CD4-positive, alpha-beta T cell treated with Interleukin-1 beta for 1 hour (primary cell): ENCODE results near the gene CTLA4.
"Not testable (repeated sequence)": the region's sequence is repeated elsewhere in the genome, so short reads cannot be mapped to it uniquely, and the experiment has no call there.

ENCODE experiments used
- DNase-seq, 2 donors: peaks; one replicate each; pipeline ENCODE4 v3.0.0-alpha.2; 2020 to 2022

The CTLA4 gene

DNA sequence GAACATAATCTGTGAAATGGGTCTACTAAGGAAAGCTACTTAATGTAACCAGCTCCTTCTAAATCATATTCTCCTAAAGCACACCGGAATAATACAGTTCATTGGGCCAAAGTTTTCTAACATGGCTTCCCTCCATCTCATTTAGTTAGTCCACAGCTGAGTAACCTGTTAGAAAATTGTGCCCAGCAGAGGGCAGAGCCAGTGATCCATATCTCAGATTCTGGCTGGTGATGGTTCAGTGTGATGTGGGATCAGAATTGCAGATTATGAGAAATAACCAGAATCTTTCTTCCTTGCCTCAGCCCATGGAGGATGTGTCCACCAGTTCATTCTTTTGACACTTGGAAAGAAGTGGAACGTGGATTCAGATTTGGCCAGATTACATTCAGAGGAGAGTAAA, 9.4 kb upstream of the CTLA4 start:
- DNase-seq: peak; percentile 18 to 45

- DNase-seq: no peak
Measured at GRCh38 chr2:203859030-203859789, 8.4 kb upstream of the CTLA4 start.

DNA sequence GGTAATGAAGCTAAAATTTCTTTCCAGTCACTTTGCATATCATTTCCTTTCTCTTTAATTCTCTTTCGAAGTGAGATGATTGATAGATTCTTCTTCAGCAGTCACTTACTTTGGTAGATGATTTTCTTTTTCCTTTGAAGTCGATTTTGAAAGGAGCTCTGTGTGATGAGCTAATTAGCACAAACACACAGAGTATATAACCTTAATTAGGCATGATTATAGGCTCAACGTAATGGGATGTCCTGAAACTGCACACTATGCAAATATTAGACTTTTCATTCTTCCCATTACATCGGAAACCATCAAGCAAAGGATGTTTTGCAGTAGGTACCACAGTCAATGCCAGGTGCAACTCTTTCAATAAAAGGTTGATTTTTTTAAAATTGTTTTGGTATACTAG, 6.4 kb upstream of the CTLA4 start:
- no peak for DNase-seq

DNA sequence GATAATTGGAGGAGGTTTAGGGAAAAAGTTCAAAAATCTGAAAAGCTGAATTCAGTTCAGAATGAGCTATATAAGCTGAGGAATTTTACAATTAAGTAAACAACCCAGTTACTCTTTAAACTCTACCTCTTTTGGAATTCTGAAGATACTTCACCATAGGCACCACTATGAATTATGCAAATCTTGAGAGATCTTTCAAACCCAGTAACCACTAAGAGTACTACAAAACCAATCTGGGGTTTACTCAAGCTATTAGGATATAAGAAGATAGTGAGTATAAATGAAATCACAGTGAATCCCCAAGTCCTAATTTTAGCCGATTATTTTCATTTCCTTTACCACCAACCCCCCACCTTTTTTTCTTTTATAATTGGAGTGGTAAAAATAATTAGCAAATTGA, 6.0 kb upstream of the CTLA4 start:
- DNase-seq: no peak

DNA sequence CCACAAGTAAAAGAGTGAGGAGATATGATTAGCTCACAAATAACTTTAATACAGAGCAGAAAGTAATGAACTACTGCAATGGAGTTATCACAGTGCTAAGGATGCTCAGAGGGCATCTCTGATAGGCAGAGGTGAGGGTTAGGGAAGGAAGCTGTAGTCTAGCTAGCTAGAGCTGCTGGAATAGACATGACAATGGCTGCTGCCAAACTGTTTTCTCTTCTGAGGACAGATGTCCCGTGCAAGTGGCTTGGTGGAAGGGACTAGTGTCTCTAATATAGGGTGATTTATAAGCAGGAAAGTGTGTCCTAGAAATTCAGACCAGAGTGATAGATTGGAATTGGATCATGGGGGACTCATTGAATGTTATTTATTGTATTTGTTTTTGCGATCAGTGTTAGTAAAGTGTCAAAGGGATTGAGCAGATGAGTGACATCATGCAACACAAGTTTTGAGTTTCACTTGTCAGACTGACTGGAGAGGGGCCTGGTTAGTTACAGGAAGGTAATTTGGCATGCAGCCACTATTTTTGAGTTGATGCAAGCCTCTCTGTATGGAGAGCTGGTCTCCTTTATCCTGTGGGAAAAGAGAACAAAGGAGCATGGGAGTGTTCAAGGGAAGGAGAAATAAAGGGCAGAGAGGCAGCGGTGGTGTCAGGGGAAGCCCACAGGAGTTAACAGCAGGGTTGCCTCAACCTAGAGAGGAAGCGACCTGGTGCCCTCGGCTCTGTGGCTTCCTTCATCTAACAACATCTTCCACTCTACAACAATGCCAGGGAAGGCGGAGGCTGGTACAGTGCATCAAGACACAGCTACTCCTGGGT, 1.9 kb downstream of the CTLA4 start:
- DNase-seq: peak; percentile 54 to 64

- DNase-seq: no peak
Measured at GRCh38 chr2:203870481-203870880, 2.9 kb downstream of the CTLA4 start.

DNA sequence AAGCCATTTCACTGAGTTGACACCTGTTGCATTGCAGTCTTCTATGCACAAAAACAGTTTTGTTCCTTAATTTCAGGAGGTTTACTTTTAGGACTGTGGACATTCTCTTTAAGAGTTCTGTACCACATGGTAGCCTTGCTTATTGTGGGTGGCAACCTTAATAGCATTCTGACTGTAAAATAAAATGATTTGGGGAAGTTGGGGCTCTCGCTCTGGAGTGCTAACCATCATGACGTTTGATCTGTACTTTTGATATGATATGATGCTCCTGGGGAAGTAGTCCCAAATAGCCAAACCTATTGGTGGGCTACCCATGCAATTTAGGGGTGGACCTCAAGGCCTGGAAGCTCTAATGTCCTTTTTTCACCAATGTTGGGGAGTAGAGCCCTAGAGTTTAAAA, 3.4 kb downstream of the CTLA4 start:
- no peak for DNase-seq

DNA sequence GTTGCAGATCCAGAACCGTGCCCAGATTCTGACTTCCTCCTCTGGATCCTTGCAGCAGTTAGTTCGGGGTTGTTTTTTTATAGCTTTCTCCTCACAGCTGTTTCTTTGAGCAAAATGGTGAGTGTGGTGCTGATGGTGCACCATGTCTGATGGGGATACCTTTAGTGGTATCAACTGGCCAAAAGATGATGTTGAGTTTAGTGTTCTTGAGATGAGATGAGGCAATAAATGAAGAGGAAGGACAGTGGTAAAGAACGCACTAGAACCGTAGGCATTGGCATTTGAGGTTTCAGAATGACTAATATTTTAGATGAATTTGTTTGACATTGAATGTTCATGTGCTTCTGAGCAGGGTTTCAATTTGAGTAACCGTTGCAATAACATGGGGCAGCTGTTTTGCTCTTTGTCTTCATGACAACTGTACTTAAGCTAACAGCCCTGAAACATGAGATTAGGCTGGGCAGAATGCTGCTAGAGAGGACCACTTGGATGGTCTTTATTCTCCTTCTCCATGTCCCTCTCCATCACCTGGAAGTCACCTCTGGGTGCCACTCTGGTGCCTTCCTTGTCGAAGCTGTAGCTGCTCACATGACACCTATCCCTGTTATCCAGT, 3.9 kb downstream of the CTLA4 start:
- DNase-seq: no peak

GRCh38 chr2:203873461-203873860, 5.9 kb downstream of the CTLA4 start:
- DNase-seq: no peak

DNA sequence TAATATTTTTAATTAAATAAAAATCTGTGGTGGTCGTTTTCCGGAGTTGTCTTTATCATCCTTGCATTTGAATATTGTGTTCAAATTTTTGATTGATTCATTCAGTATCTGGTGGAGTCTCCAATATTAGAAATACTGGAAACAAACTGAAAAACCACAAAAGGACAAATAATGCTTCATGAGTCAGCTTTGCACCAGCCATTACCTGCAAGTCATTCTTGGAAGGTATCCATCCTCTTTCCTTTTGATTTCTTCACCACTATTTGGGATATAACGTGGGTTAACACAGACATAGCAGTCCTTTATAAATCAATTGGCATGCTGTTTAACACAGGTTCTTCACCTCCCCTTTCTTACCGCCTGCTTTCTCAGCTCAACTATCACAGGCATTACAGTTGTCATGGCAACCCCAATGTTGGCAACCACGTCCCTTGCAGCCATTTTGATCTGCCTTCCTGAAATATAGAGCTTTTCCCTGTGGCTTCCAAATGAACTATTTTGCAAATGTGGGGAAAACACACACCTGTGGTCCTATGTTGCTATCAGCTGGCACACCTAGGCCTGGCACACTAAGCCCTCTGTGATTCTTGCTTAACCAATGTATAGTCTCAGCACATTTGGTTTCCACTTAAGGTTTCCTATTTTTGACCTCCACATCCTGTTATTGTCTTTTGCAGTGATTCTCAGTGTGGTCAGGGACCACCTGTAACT, 6.5 kb downstream of the CTLA4 start:
- DNase-seq: no peak

- DNase-seq: no peak
Measured at GRCh38 chr2:203875471-203875870, 7.9 kb downstream of the CTLA4 start.

GRCh38 chr2:203876328-203876727, 8.8 kb downstream of the CTLA4 start:
- no peak for DNase-seq

DNA sequence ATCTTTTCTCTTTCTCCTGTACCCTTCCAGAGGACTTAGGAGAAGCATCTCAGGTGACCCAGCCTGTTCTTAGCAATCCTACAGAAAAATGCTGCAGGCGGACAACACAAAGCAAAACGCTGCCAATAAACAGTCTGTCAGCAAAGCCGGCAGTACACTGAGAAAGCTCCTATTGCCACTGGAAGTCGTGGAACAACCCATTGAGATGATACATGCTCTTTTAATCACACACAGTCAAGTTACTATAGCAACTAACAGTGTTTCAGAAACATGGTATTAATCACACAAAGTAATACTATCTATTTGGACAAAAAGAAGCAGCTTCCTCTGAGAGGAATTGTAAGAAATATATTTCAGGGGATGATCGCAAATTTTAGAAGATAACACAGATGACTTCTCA, 10.5 kb downstream of the CTLA4 start:
- no peak for DNase-seq

- DNase-seq: no peak
Measured at GRCh38 chr2:203880557-203881125, 13.1 kb downstream of the CTLA4 start.

DNA sequence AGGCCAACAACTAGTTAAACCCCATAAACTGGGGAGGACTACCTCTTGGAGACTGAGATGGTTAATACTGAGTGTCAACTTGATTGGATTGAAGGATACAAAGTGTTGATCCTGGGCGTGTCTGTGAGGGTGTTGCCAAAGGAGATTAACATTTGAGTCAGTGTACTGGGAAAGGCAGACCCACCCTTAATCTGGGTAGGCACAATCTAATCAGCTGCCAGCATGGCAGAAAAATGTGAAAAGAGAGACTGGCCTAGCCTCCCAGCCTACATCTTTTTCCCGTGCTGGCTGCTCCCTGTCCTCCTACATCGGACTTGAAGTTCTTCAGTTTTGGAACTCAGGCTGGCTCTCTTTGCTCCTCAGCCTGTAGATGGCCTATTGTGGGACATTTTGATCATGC, 13.6 kb downstream of the CTLA4 start:
- DNase-seq: not testable (repeated sequence)

GRCh38 chr2:203882551-203882950, 15.0 kb downstream of the CTLA4 start:
- no peak for DNase-seq

DNA sequence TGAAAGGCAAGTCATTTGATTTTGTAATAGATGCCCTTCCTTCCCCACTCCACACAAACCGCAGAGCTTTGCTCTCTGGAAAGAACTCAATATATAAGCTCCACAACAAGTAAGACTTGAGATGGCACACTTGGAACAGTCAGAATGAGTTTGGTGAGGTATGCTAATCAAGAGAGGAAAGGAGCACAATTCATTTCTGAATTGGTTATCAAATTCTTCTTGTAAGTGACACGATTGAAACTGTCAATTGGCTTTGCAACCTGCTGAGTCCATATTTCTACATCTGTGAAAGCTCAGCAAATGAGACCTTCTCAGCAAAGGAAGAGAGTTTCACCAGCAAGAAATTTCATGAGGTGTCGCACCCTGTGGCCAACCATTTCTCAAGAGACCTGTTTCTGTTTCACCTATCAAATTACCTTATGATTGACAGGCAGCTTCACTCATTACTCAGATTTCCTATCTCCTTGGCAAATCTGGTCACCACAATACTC, 19.1 kb downstream of the CTLA4 start:
- DNase-seq: no peak

GRCh38 chr2:203887677-203888076, 20.1 kb downstream of the CTLA4 start:
- DNase-seq: no peak

GRCh38 chr2:203889542-203889941, 22.0 kb downstream of the CTLA4 start:
- DNase-seq: no peak

- no peak for DNase-seq
Measured at GRCh38 chr2:203889944-203890343, 22.4 kb downstream of the CTLA4 start.

DNA sequence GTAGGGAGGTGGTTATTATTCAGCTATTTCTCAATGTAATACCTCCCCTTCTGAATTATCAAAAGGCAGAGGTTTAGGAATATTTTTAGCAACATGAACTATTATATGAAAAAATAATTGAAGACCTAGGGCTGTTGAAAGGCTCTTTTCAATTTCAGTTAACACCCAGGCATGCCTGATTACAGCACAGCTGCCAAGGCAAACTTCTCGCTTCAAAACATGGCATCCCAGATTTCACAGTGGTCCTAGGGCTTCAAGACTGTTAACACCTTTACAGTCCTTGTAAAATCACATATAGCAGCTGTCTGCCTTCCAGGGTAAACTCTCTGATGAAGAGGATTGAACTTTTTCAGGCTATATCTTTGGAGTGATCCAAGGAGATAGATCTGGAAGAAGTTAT, 23.2 kb downstream of the CTLA4 start:
- no peak for DNase-seq

DNA sequence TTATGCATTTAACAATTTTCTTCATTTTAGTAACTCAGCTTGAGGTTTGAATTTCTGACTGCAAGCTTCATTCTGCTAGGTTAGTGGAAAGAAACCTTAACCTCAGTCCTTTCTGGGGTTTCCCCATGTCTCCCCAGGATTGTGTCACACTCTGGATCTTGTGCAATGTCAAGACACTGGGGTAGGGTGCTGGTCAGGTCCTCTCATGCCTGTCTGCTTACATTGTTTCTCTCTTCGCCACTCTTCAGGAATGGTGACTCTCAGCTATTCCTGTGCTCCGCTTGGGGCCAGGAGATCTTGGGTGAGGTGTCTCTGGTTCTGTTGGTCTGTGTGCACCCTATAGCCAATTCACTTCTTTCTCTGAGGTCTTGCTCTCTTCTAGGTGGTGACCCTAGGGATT, 23.9 kb downstream of the CTLA4 start:
- DNase-seq: peak; percentile 22 to 63

- DNase-seq: no peak
Measured at GRCh38 chr2:203892207-203892606, 24.6 kb downstream of the CTLA4 start.
